GM12878 (cell line): ENCODE results near the gene DUOX1. TPM values are rescaled to one million over a fixed set of nuclear protein-coding genes. Genes with fewer than 3 reads are reported as not detected.

ENCODE experiments used
- ATAC-seq: fragments of 200-7000 bp; cut with Tn5 transposase; 3 replicates; pipeline ENCODE4 v1.9.1; 2020; ENCODE audit warnings: mild to moderate bottlenecking, moderate library complexity
- BruUV-seq: library from RNA; stranded (reverse); fragments of 400-500 nt; replicated peaks from 2 replicates; lab custom pipeline; 2021; lab: Mats Ljungman, UMichigan
- CTCF ChIA-PET: fragments of 300-600 bp; sonication (Branson Sonifier 250); formaldehyde crosslinking; extraction: SDS; loops from one replicate; lab custom pipeline; 2021; ENCODE audit warnings: inconsistent platforms; lab: Yijun Ruan, JAX
- POLR2A ChIA-PET: fragments of 350-600 bp; formaldehyde crosslinking; extraction: SDS; loops from one replicate; lab custom pipeline; 2021; ENCODE audit warnings: inconsistent platforms; lab: Charles Lee
- RAD21 ChIA-PET: fragments of 300-600 bp; sonication (Branson Sonifier 250); formaldehyde crosslinking; loops from one replicate; lab custom pipeline; 2023; ENCODE audit warnings: antibody characterized with exemption; ENCODE audit not compliant: unreplicated experiment; lab: Charles Lee
- SMC1A ChIA-PET: fragments of 300-600 bp; sonication (Branson Sonifier 250); formaldehyde crosslinking; loops from one replicate; lab custom pipeline; 2023; ENCODE audit not compliant: unreplicated experiment, uncharacterized antibody; lab: Charles Lee
- DNase-seq: peaks from one replicate; pipeline ENCODE4 v3.0.0-alpha.2; 2011; ENCODE audit warnings: low read depth, low spot score
- FAIRE-seq: peaks from 3 replicates; lab custom pipeline; 2011; peaks lifted over from hg19 to GRCh38; lab: Jason Lieb, UNC
- H2AFZ ChIP-seq: 2 replicates; pipeline ENCODE4 v1.6.0; 2011; ENCODE audit warnings: low read depth, low read length, control low read depth; ENCODE audit not compliant: control insufficient read depth
- H3K27ac ChIP-seq: 2 replicates; pipeline ENCODE4 v1.5.1; 2011; ENCODE audit warnings: control low read depth; ENCODE audit not compliant: control insufficient read depth, insufficient read depth
- H3K27me3 ChIP-seq, 2 experiments: replicated peaks in 1 of 2; 2 replicates each; pipeline versions ENCODE4 v1.6.0 to v1.6.1; 2011; ENCODE audit warnings: low read length in 1 of 2; ENCODE audit not compliant: control insufficient read depth in 2 of 2, insufficient read depth in 2 of 2
- H3K36me3 ChIP-seq, 2 experiments: 2 replicates each; pipeline ENCODE4 v1.5.1; 2011; ENCODE audit warnings: low read length in 1 of 2; ENCODE audit not compliant: control insufficient read depth in 2 of 2, insufficient read depth in 2 of 2
- H3K4me1 ChIP-seq: 2 replicates; pipeline ENCODE4 v1.6.1; 2011; ENCODE audit warnings: mild to moderate bottlenecking, low read length, moderate library complexity, mixed read lengths; ENCODE audit not compliant: control insufficient read depth, insufficient read depth
- H3K4me2 ChIP-seq: 2 replicates; pipeline ENCODE4 v1.6.0; 2011; ENCODE audit warnings: control low read depth; ENCODE audit not compliant: control insufficient read depth, insufficient read depth
- H3K4me3 ChIP-seq: fragments of 200-600 bp; sonication (generic); 2 replicates; pipeline ENCODE4 v1.5.1; 2016
- H3K79me2 ChIP-seq: 2 replicates; pipeline ENCODE4 v1.6.0; 2011; ENCODE audit warnings: low read length; ENCODE audit not compliant: control insufficient read depth, insufficient read depth
- H3K9ac ChIP-seq: 2 replicates; pipeline ENCODE4 v1.8.0; 2011; ENCODE audit warnings: low read length, control low read depth, mixed read lengths; ENCODE audit not compliant: control insufficient read depth, insufficient read depth
- H3K9me3 ChIP-seq: replicated peaks from 3 replicates; pipeline ENCODE4 v1.5.1; 2011; ENCODE audit warnings: mild to moderate bottlenecking, low read length; ENCODE audit not compliant: control insufficient read depth, insufficient read depth
- H4K20me1 ChIP-seq: 2 replicates; pipeline ENCODE4 v1.6.0; 2011; ENCODE audit not compliant: control insufficient read depth, insufficient read depth
- ESRRA ChIP-seq: IDR thresholded peaks from 2 replicates; pipeline ENCODE4 v1.6.1; 2012; ENCODE audit warnings: mild to moderate bottlenecking, low read length, improper control_type of control experiment
- FOXM1 ChIP-seq: IDR thresholded peaks from 2 replicates; pipeline ENCODE4 v1.6.1; 2012; ENCODE audit warnings: low read depth, mild to moderate bottlenecking, inconsistent platforms, low read length, moderate library complexity
- LARP7 ChIP-seq: fragments of 450-650 bp; IDR thresholded peaks from 2 replicates; pipeline ENCODE4 v1.6.1; 2017; ENCODE audit warnings: mild to moderate bottlenecking
- NR2F1 ChIP-seq: fragments of 450-650 bp; conservative IDR thresholded peaks from 2 replicates; pipeline ENCODE4 v1.6.1; 2017; ENCODE audit warnings: mild to moderate bottlenecking
- RCOR1 ChIP-seq: conservative IDR thresholded peaks from 2 replicates; pipeline ENCODE4 v1.6.1; 2012; ENCODE audit warnings: low read depth, low read length, improper control_type of control experiment
- TAF1 ChIP-seq: IDR thresholded peaks from 2 replicates; pipeline ENCODE4 v1.6.1; 2011; ENCODE audit warnings: mild to moderate bottlenecking, low read depth, low read length, borderline replicate concordance
- ZBED1 ChIP-seq: IDR thresholded peaks from 2 replicates; pipeline ENCODE4 v1.6.1; 2016; ENCODE audit warnings: borderline replicate concordance
- WGBS: methylation state at CpG from one replicate; pipeline ENCODE4 v1.1.6; 2016; ENCODE audit warnings: low lambda C conversion rate; ENCODE audit not compliant: insufficient replicate concordance, insufficient coverage; ENCODE audit errors: missing lambda C conversion rate; 5-methylcytosine and 5-hydroxymethylcytosine counted together
- in situ Hi-C: fragments of 300-500 bp; cut with MboI; formaldehyde crosslinking; loops from 9 replicates; pipeline ENCODE4 v1.14.3; 2018; ENCODE audit warnings: mixed read lengths
- intact Hi-C: fragments of 100-400 bp; cut with micrococcal nuclease; formaldehyde crosslinking; loops from one replicate; pipeline ENCODE4 v1.14.2; 2022; ENCODE audit not compliant: unreplicated experiment
- polyA plus RNA-seq, 11 experiments: library from polyadenylated mRNA; depleted of rRNA in 4 of 11; unstranded in 6 of 11; stranded (reverse) in 5 of 11; fragments of >200 nt; fragmentation: Nextera tagmentation in 4 of 11; fragmentation: Illumina TruSeq in 1 of 11; extraction: Ambion mirVana in 4 of 11; extraction: Trizol in 1 of 11; gene quantifications; 1 replicate in 1 of 11; 2 replicates in 10 of 11; pipeline versions ENCODE4 v1.2.1 to v1.2.3, GENCODE V29; 2011 to 2016; ENCODE audit warnings: inconsistent platforms in 2 of 11, missing spikeins in 2 of 11, low read depth in 1 of 11
- total RNA-seq, 4 experiments: library from RNA; depleted of rRNA in 3 of 4; stranded (reverse); fragments of >200 nt in 3 of 4; fragmentation: Illumina TruSeq in 1 of 4; extraction: Trizol in 1 of 4; gene quantifications; 2 replicates each; pipeline versions ENCODE4 v1.2.1 to v1.2.3, GENCODE V29; 2013 to 2021
- TF ChIP-seq, protein P1 (sequence below): fragments of 150-350 bp; IDR thresholded peaks from 2 replicates; pipeline ENCODE4 v1.6.1; 2014; ENCODE audit warnings: mild to moderate bottlenecking, low read depth, low read length
- TF ChIP-seq, protein P2 (sequence below): fragments of 450-650 bp; IDR thresholded peaks from 2 replicates; pipeline ENCODE4 v1.6.1; 2017; ENCODE audit warnings: mild to moderate bottlenecking, moderate library complexity
- TF ChIP-seq, protein P3 (sequence below): IDR thresholded peaks from 2 replicates; pipeline ENCODE4 v1.6.1; 2012; ENCODE audit warnings: improper control_type of control experiment, low read depth, low read length; ENCODE audit not compliant: insufficient replicate concordance

The DUOX1 gene
- total and polyA plus RNA-seq, 10 of the 15 experiments (the other 5 are each of a cell fraction or from before 2014, with no cell fraction given) = 0.02 to 2.1 (median 0.26) TPM; not detected in 3

DNA sequence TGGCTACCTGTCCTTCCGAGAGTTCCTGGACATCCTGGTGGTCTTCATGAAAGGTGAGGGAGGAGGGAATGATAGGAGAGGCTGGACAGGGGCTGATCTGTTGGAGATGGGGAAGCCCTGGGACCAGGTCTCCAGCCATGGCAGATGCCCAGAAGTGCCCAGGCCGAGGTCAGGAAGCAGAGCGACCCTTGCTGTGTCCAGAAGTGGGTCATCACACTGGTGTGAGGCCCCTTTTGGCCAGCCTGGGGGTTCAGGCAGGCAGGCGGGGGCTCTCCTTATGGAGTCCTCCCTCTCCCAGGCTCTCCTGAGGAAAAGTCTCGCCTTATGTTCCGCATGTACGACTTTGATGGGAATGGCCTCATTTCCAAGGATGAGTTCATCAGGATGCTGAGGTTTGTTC is 17.8 kb downstream of the DUOX1 start (continued):
- TF ChIP-seq, protein P1, sequence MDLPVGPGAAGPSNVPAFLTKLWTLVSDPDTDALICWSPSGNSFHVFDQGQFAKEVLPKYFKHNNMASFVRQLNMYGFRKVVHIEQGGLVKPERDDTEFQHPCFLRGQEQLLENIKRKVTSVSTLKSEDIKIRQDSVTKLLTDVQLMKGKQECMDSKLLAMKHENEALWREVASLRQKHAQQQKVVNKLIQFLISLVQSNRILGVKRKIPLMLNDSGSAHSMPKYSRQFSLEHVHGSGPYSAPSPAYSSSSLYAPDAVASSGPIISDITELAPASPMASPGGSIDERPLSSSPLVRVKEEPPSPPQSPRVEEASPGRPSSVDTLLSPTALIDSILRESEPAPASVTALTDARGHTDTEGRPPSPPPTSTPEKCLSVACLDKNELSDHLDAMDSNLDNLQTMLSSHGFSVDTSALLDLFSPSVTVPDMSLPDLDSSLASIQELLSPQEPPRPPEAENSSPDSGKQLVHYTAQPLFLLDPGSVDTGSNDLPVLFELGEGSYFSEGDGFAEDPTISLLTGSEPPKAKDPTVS = no peak
- TF ChIP-seq, protein P2, sequence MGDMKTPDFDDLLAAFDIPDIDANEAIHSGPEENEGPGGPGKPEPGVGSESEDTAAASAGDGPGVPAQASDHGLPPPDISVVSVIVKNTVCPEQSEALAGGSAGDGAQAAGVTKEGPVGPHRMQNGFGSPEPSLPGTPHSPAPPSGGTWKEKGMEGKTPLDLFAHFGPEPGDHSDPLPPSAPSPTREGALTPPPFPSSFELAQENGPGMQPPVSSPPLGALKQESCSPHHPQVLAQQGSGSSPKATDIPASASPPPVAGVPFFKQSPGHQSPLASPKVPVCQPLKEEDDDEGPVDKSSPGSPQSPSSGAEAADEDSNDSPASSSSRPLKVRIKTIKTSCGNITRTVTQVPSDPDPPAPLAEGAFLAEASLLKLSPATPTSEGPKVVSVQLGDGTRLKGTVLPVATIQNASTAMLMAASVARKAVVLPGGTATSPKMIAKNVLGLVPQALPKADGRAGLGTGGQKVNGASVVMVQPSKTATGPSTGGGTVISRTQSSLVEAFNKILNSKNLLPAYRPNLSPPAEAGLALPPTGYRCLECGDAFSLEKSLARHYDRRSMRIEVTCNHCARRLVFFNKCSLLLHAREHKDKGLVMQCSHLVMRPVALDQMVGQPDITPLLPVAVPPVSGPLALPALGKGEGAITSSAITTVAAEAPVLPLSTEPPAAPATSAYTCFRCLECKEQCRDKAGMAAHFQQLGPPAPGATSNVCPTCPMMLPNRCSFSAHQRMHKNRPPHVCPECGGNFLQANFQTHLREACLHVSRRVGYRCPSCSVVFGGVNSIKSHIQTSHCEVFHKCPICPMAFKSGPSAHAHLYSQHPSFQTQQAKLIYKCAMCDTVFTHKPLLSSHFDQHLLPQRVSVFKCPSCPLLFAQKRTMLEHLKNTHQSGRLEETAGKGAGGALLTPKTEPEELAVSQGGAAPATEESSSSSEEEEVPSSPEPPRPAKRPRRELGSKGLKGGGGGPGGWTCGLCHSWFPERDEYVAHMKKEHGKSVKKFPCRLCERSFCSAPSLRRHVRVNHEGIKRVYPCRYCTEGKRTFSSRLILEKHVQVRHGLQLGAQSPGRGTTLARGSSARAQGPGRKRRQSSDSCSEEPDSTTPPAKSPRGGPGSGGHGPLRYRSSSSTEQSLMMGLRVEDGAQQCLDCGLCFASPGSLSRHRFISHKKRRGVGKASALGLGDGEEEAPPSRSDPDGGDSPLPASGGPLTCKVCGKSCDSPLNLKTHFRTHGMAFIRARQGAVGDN = no peak
- no peak for TF ChIP-seq FOXM1
- no peak for TF ChIP-seq TAF1
- TF ChIP-seq, all 136 proteins: peak for 0

DNA sequence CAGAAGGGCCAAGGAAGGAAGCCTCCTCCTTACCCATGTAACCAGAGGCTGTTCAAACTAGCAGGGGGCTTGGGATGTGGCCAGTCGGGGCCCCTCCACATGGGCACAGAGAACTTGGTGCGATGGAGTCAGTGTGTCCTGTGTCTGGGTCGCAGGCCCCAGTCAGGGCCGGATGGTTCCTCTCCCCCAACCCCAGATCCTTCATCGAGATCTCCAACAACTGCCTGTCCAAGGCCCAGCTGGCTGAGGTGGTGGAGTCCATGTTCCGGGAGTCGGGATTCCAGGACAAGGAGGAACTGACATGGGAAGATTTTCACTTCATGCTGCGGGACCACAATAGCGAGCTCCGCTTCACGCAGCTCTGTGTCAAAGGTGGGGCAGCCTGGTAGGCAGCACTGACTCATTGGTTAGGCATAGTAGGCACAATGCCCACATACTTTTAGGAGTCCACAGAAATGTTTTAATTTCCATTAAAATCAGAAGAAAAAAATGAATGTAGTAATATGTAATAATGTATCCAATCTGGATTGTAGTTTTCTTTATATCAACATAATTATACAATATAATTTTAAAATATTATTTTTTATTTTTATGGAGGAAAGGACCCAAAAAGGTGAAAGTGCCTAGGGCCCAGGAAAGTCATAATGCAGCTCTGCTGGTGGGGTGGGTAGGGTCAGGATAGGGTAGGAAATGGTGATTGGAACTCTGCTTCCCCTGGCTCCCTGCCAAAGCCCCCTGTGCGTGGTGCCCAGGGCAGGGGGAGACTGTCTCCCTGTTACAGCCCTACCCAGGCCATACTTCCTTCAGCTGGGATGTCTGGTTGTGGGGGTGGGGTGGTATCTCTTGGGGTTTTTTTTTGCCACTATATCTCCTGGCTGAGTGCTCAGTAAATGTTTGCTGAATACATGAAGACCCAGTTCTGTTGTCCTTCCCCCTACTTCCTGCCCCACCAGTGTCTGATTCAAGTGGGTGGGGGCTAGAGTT is 18.6 kb downstream of the DUOX1 start:
- no peaks in the 10 kb centered on the region for H3K9me3 ChIP-seq
- WGBS = 75% methylated on average over 12 of the region's 12 CpGs
- H3K27ac ChIP-seq = no peak overlapping the region
- H3K27me3 ChIP-seq = no peaks in the 10 kb centered on the region
- RAD21 ChIA-PET = no interaction called here
- SMC1A ChIA-PET = no interaction called here
- H3K4me3 ChIP-seq = no peak overlapping the region
- no peak overlapping the region for H3K4me2 ChIP-seq
- DNase-seq (no peak), FAIRE-seq (no peak), ATAC-seq (no peak)
- no peaks in the 10 kb centered on the region for H3K36me3 ChIP-seq
- intact Hi-C loops = no loop called here
- H3K4me1 ChIP-seq = no peaks in the 10 kb centered on the region
- POLR2A ChIA-PET = no interaction called here
- no peak overlapping the region for H3K9ac ChIP-seq
- H3K79me2 ChIP-seq = no peaks in the 10 kb centered on the region
- no TSS peak for BruUV-seq
- TF ChIP-seq LARP7 = no peak
- TF ChIP-seq NR2F1 = no peak
- TF ChIP-seq ZBED1 = no peak
- no peak for TF ChIP-seq ESRRA
- TF ChIP-seq RCOR1 = no peak
- TF ChIP-seq, protein P3, sequence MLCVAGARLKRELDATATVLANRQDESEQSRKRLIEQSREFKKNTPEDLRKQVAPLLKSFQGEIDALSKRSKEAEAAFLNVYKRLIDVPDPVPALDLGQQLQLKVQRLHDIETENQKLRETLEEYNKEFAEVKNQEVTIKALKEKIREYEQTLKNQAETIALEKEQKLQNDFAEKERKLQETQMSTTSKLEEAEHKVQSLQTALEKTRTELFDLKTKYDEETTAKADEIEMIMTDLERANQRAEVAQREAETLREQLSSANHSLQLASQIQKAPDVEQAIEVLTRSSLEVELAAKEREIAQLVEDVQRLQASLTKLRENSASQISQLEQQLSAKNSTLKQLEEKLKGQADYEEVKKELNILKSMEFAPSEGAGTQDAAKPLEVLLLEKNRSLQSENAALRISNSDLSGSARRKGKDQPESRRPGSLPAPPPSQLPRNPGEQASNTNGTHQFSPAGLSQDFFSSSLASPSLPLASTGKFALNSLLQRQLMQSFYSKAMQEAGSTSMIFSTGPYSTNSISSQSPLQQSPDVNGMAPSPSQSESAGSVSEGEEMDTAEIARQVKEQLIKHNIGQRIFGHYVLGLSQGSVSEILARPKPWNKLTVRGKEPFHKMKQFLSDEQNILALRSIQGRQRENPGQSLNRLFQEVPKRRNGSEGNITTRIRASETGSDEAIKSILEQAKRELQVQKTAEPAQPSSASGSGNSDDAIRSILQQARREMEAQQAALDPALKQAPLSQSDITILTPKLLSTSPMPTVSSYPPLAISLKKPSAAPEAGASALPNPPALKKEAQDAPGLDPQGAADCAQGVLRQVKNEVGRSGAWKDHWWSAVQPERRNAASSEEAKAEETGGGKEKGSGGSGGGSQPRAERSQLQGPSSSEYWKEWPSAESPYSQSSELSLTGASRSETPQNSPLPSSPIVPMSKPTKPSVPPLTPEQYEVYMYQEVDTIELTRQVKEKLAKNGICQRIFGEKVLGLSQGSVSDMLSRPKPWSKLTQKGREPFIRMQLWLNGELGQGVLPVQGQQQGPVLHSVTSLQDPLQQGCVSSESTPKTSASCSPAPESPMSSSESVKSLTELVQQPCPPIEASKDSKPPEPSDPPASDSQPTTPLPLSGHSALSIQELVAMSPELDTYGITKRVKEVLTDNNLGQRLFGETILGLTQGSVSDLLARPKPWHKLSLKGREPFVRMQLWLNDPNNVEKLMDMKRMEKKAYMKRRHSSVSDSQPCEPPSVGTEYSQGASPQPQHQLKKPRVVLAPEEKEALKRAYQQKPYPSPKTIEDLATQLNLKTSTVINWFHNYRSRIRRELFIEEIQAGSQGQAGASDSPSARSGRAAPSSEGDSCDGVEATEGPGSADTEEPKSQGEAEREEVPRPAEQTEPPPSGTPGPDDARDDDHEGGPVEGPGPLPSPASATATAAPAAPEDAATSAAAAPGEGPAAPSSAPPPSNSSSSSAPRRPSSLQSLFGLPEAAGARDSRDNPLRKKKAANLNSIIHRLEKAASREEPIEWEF = no peak
- no peaks in the 10 kb centered on the region for H4K20me1 ChIP-seq
- in situ Hi-C loops = no loop called here
- H2AFZ ChIP-seq = no peak overlapping the region
- CTCF ChIA-PET = interaction anchor here (1.2 kb wide), 1 partner anchor 22 kb away, joined by 4 read pairs; no protein-coding TSS in a partner anchor
